IMR-90 (cell line): ENCODE data around the gene DISC1. TPM values are rescaled to one million over a fixed set of nuclear protein-coding genes. Genes with fewer than 3 reads are reported as not detected.

ENCODE experiments used
- ATAC-seq: fragments of 200-7000 bp; cut with Tn5 transposase; 2 replicates; pipeline ENCODE4 v1.9.1; 2020; ENCODE audit warnings: low read depth, mild to moderate bottlenecking, moderate library complexity
- BruUV-seq: library from RNA; stranded (reverse); fragments of 400-500 nt; replicated peaks from 2 replicates; lab custom pipeline; 2021; lab: Mats Ljungman, UMichigan
- CTCF ChIA-PET: fragments of 300-600 bp; formaldehyde crosslinking; extraction: SDS; loops from one replicate; lab custom pipeline; 2021; ENCODE audit warnings: antibody characterized with exemption; lab: Yijun Ruan, JAX
- POLR2A ChIA-PET: fragments of 300-600 bp; sonication (Branson Sonifier 250); formaldehyde crosslinking; loops from one replicate; lab custom pipeline; 2022; ENCODE audit warnings: antibody characterized with exemption; ENCODE audit not compliant: unreplicated experiment; lab: Charles Lee
- DNase-seq: peaks from one replicate; pipeline ENCODE4 v3.0.0; 2013
- H2AFZ ChIP-seq: replicated peaks from 2 replicates; pipeline ENCODE3; 2013; ENCODE audit warnings: low read length, mild to moderate bottlenecking; ENCODE audit not compliant: poor library complexity
- H2AK5ac ChIP-seq: 2 replicates; pipeline ENCODE4 v1.6.1; 2013; ENCODE audit warnings: low read depth, low read length, inconsistent platforms
- H2AK9ac ChIP-seq: replicated peaks from 2 replicates; pipeline ENCODE3; 2013; ENCODE audit warnings: mild to moderate bottlenecking, low read depth, low read length, moderate library complexity; ENCODE audit not compliant: poor library complexity
- H2BK120ac ChIP-seq: 2 replicates; pipeline ENCODE4 v1.6.1; 2013; ENCODE audit warnings: low read depth, low read length, inconsistent platforms
- H2BK15ac ChIP-seq: 3 replicates; pipeline ENCODE4 v1.6.1; 2013; ENCODE audit warnings: low read depth, low read length, inconsistent platforms
- H2BK20ac ChIP-seq: 2 replicates; pipeline ENCODE4 v1.6.1; 2013; ENCODE audit warnings: low read depth, mild to moderate bottlenecking, inconsistent platforms, low read length, moderate library complexity
- H2BK5ac ChIP-seq: 2 replicates; pipeline ENCODE4 v1.6.1; 2013; ENCODE audit warnings: mild to moderate bottlenecking, low read depth, low read length, inconsistent platforms; ENCODE audit not compliant: poor library complexity, severe bottlenecking
- H3K14ac ChIP-seq: replicated peaks from 2 replicates; pipeline ENCODE4 v1.6.1; 2013; ENCODE audit warnings: low read depth, low read length, inconsistent platforms
- H3K18ac ChIP-seq: 2 replicates; pipeline ENCODE4 v1.6.1; 2013; ENCODE audit warnings: low read depth, low read length, control low read depth
- H3K23ac ChIP-seq: 2 replicates; pipeline ENCODE4 v1.6.1; 2013; ENCODE audit warnings: low read depth, low read length, inconsistent platforms
- H3K27ac ChIP-seq: 2 replicates; pipeline ENCODE4 v1.5.1; 2013; ENCODE audit warnings: mild to moderate bottlenecking, control low read depth, low read length; ENCODE audit not compliant: insufficient read depth
- H3K27me3 ChIP-seq: 2 replicates; pipeline ENCODE4 v1.6.1; 2013; ENCODE audit warnings: low read length; ENCODE audit not compliant: control insufficient read depth, insufficient read depth
- H3K36me3 ChIP-seq: 2 replicates; pipeline ENCODE4 v1.6.1; 2013; ENCODE audit warnings: low read length, mixed read lengths; ENCODE audit not compliant: control insufficient read depth, insufficient read depth
- H3K4ac ChIP-seq: 2 replicates; pipeline ENCODE4 v1.6.1; 2013; ENCODE audit warnings: low read depth, low read length, inconsistent platforms
- H3K4me1 ChIP-seq: 2 replicates; pipeline ENCODE4 v1.6.1; 2013; ENCODE audit warnings: low read length, mixed read lengths; ENCODE audit not compliant: control insufficient read depth, insufficient read depth
- H3K4me2 ChIP-seq: 2 replicates; pipeline ENCODE4 v1.6.1; 2013; ENCODE audit warnings: low read depth, mild to moderate bottlenecking, control low read depth, low read length, moderate library complexity
- H3K4me3 ChIP-seq: 2 replicates; pipeline ENCODE4 v1.5.1; 2013; ENCODE audit warnings: low read depth, mild to moderate bottlenecking, control low read depth, low read length, moderate library complexity; ENCODE audit not compliant: insufficient read depth
- H3K56ac ChIP-seq: 2 replicates; pipeline ENCODE4 v1.6.1; 2013; ENCODE audit warnings: low read length, inconsistent platforms; ENCODE audit not compliant: insufficient read depth; ENCODE audit errors: extremely low read depth
- H3K79me1 ChIP-seq, 2 experiments: 2 replicates each; pipeline ENCODE4 v1.6.1; 2013; ENCODE audit warnings: low read length in 2 of 2, inconsistent platforms in 1 of 2, low read depth in 1 of 2
- H3K9ac ChIP-seq: 2 replicates; pipeline ENCODE4 v1.6.1; 2013; ENCODE audit warnings: low read depth, low read length, control low read depth
- H3K9me1 ChIP-seq: 2 replicates; pipeline ENCODE4 v1.6.1; 2013; ENCODE audit warnings: low read length, inconsistent platforms; ENCODE audit not compliant: insufficient read depth
- H3K9me3 ChIP-seq: 2 replicates; pipeline ENCODE4 v1.6.1; 2013; ENCODE audit warnings: low read length; ENCODE audit not compliant: control insufficient read depth, insufficient read depth
- H4K20me1 ChIP-seq: 2 replicates; pipeline ENCODE4 v1.6.1; 2013; ENCODE audit warnings: low read length, inconsistent platforms; ENCODE audit not compliant: insufficient read depth
- H4K5ac ChIP-seq: 2 replicates; pipeline ENCODE4 v1.6.1; 2013; ENCODE audit warnings: mild to moderate bottlenecking, low read depth, low read length, control low read depth
- H4K8ac ChIP-seq, 2 experiments: 2 replicates each; pipeline ENCODE4 v1.6.1; 2013; ENCODE audit warnings: low read depth in 2 of 2, low read length in 2 of 2, control low read depth in 1 of 2, inconsistent platforms in 1 of 2
- H4K91ac ChIP-seq: 2 replicates; pipeline ENCODE4 v1.6.1; 2013; ENCODE audit warnings: low read depth, low read length, inconsistent platforms; ENCODE audit not compliant: insufficient read depth
- BHLHE40 ChIP-seq: fragments of 150-350 bp; IDR thresholded peaks from 2 replicates; pipeline ENCODE4 v1.6.1; 2016; ENCODE audit warnings: mild to moderate bottlenecking, low read depth, low read length
- CEBPB ChIP-seq: IDR thresholded peaks from 2 replicates; pipeline ENCODE4 v1.6.1; 2012; ENCODE audit warnings: low read depth, low read length, improper control_type of control experiment
- CHD1 ChIP-seq: IDR thresholded peaks from 2 replicates; pipeline ENCODE4 v1.6.1; 2012; ENCODE audit warnings: low read depth, low read length, improper control_type of control experiment
- FOS ChIP-seq: fragments of 150-350 bp; IDR thresholded peaks from 2 replicates; pipeline ENCODE4 v1.6.1; 2016; ENCODE audit warnings: low read depth, low read length
- MAFK ChIP-seq: IDR thresholded peaks from 2 replicates; pipeline ENCODE4 v1.6.1; 2012; ENCODE audit warnings: low read depth, low read length, improper control_type of control experiment
- MAZ ChIP-seq: IDR thresholded peaks from 2 replicates; pipeline ENCODE4 v1.6.1; 2012; ENCODE audit warnings: low read depth, mild to moderate bottlenecking, low read length, improper control_type of control experiment, moderate library complexity, borderline replicate concordance
- MXI1 ChIP-seq: IDR thresholded peaks from 2 replicates; pipeline ENCODE4 v1.6.1; 2012; ENCODE audit warnings: low read depth, mild to moderate bottlenecking, low read length, moderate library complexity, borderline replicate concordance
- NFE2L2 ChIP-seq: fragments of 150-350 bp; IDR thresholded peaks from 2 replicates; pipeline ENCODE4 v1.6.1; 2016; ENCODE audit warnings: low read depth, mild to moderate bottlenecking, low read length
- POLR2A ChIP-seq: IDR thresholded peaks from 2 replicates; pipeline ENCODE4 v1.6.1; 2012; ENCODE audit warnings: mild to moderate bottlenecking, low read depth, low read length
- RAD21 ChIP-seq: IDR thresholded peaks from 2 replicates; pipeline ENCODE4 v1.6.1; 2012; ENCODE audit warnings: low read length, improper control_type of control experiment
- RCOR1 ChIP-seq: IDR thresholded peaks from 2 replicates; pipeline ENCODE4 v1.6.1; 2012; ENCODE audit warnings: mild to moderate bottlenecking, low read length, improper control_type of control experiment; ENCODE audit not compliant: insufficient replicate concordance
- RFX5 ChIP-seq: IDR thresholded peaks from 2 replicates; pipeline ENCODE4 v1.8.0; 2012; ENCODE audit warnings: low read depth, mild to moderate bottlenecking, low read length, moderate library complexity
- WGBS, 2 experiments: methylation state at CpG; one replicate each; pipeline versions ENCODE4 v1.1.5 to v1.1.7; 2013; ENCODE audit warnings: missing lambda C conversion rate in 2 of 2; ENCODE audit not compliant: insufficient read length in 1 of 2; ENCODE audit errors: extremely low coverage in 2 of 2; 5-methylcytosine and 5-hydroxymethylcytosine counted together
- dilution Hi-C: fragments of 300-500 bp; cut with HindIII; formaldehyde crosslinking; loops from one replicate; pipeline ENCODE4 v1.14.3; 2018; ENCODE audit warnings: low sequenced_read_pairs; ENCODE audit not compliant: unreplicated experiment
- in situ Hi-C: fragments of 300-500 bp; cut with MboI; formaldehyde crosslinking; loops from 3 replicates; pipeline ENCODE4 v1.14.3; 2019; ENCODE audit warnings: low sequenced_read_pairs, inconsistent platforms, mixed read lengths
- intact Hi-C: fragments of 100-400 bp; cut with micrococcal nuclease; formaldehyde crosslinking; loops from 2 replicates; pipeline ENCODE4 v1.10.0; 2022
- polyA plus RNA-seq, 3 experiments: library from polyadenylated mRNA; depleted of rRNA; stranded (reverse); fragments of >200 nt; gene quantifications; 2 replicates each; pipeline ENCODE4 v1.2.3, GENCODE V29; 2012; ENCODE audit warnings: low replicate concordance in 1 of 3
- total RNA-seq: library from RNA; depleted of rRNA; stranded (reverse); fragments of >200 nt; gene quantifications from 2 replicates; pipeline ENCODE4 v1.2.3, GENCODE V29; 2012
- TF ChIP-seq, protein P1 (sequence below): conservative IDR thresholded peaks from 2 replicates; pipeline ENCODE4 v1.5.1; 2012; ENCODE audit warnings: mild to moderate bottlenecking, low read depth, low read length, improper control_type of control experiment
- TF ChIP-seq, protein P2 (sequence below): fragments of 150-350 bp; IDR thresholded peaks from 2 replicates; pipeline ENCODE4 v1.6.1; 2017; ENCODE audit warnings: mild to moderate bottlenecking, antibody characterized with exemption, low read length, low read depth
- TF ChIP-seq, protein P3 (sequence below): fragments of 150-350 bp; IDR thresholded peaks from 2 replicates; pipeline ENCODE4 v1.6.1; 2016; ENCODE audit warnings: low read depth, mild to moderate bottlenecking, low read length, moderate library complexity, borderline replicate concordance

Gene DISC1
- total and polyA plus RNA-seq, 2 of the 4 experiments (the other 2 are of a cell fraction) = 2.2 to 7.0 TPM

DNA sequence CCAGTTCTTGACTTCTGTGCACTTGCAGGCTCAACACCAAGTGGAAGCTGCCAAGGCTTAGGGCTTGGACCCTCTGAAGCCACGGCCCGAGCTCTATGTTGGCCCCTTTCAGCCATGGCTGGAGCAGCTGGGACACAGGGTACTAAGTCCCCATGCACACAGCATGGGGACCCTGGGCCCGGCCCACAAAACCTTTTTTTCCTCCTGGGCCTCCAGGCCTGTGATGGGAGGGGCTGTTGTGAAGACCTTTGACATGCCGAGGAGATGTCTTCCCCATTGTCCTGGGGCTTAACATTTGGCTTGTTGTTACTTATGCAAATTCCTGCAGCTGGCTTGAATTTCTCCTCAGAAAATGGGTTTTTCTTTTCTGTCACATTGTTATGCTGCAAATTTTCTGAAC is 59.8 kb downstream of the DISC1 start:
- dilution Hi-C loops = no loop called here
- Histone ChIP-seq H2BK15ac (no peak overlapping the region), H4K91ac (no peak overlapping the region), H3K79me1 (peaks cover 0 to 7% of the 10 kb centered on the region in 2 experiments; a peak in 1 of 4 replicates), H3K4me3 (no peak overlapping the region), H3K36me3 (no peaks in the 10 kb centered on the region), H4K8ac (no peak overlapping the region), H3K56ac (no peak overlapping the region), H3K27me3 (no peaks in the 10 kb centered on the region), H2AFZ (no peak overlapping the region), H3K27ac (no peak overlapping the region), H3K9me1 (peaks cover 2% of the 10 kb centered on the region; the same call in 1 of the 2 replicates), H2BK120ac (no peak overlapping the region), H4K5ac (no peak overlapping the region), H3K18ac (no peak overlapping the region), H3K4ac (no peak overlapping the region), H2AK5ac (no peak overlapping the region), H3K9me3 (peaks cover 2% of the 10 kb centered on the region; the same call in 1 of the 2 replicates), H2AK9ac (no peak overlapping the region), H3K23ac (no peak overlapping the region), H3K4me1 (peaks cover 10% of the 10 kb centered on the region; the same call in 1 of the 2 replicates), H4K20me1 (no peaks in the 10 kb centered on the region), H2BK20ac (no peak overlapping the region), H3K4me2 (no peak overlapping the region), H3K9ac (no peak overlapping the region), H3K14ac (no peak overlapping the region), H2BK5ac (no peak overlapping the region)
- ATAC-seq (no peak), DNase-seq (no peak)
- in situ Hi-C loops = no loop called here
- ChIA-PET CTCF (no interaction called here), POLR2A (no interaction called here)
- no peak for TF ChIP-seq POLR2A
- TF ChIP-seq BHLHE40 = no peak
- TF ChIP-seq RCOR1 = no peak
- TF ChIP-seq RAD21 = no peak
- TF ChIP-seq, protein P1, sequence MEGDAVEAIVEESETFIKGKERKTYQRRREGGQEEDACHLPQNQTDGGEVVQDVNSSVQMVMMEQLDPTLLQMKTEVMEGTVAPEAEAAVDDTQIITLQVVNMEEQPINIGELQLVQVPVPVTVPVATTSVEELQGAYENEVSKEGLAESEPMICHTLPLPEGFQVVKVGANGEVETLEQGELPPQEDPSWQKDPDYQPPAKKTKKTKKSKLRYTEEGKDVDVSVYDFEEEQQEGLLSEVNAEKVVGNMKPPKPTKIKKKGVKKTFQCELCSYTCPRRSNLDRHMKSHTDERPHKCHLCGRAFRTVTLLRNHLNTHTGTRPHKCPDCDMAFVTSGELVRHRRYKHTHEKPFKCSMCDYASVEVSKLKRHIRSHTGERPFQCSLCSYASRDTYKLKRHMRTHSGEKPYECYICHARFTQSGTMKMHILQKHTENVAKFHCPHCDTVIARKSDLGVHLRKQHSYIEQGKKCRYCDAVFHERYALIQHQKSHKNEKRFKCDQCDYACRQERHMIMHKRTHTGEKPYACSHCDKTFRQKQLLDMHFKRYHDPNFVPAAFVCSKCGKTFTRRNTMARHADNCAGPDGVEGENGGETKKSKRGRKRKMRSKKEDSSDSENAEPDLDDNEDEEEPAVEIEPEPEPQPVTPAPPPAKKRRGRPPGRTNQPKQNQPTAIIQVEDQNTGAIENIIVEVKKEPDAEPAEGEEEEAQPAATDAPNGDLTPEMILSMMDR = no peak
- TF ChIP-seq, protein P2, sequence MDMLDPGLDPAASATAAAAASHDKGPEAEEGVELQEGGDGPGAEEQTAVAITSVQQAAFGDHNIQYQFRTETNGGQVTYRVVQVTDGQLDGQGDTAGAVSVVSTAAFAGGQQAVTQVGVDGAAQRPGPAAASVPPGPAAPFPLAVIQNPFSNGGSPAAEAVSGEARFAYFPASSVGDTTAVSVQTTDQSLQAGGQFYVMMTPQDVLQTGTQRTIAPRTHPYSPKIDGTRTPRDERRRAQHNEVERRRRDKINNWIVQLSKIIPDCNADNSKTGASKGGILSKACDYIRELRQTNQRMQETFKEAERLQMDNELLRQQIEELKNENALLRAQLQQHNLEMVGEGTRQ = no peak
- no peak for TF ChIP-seq CEBPB
- TF ChIP-seq CHD1 = no peak
- no peak for TF ChIP-seq FOS
- TF ChIP-seq, protein P3, sequence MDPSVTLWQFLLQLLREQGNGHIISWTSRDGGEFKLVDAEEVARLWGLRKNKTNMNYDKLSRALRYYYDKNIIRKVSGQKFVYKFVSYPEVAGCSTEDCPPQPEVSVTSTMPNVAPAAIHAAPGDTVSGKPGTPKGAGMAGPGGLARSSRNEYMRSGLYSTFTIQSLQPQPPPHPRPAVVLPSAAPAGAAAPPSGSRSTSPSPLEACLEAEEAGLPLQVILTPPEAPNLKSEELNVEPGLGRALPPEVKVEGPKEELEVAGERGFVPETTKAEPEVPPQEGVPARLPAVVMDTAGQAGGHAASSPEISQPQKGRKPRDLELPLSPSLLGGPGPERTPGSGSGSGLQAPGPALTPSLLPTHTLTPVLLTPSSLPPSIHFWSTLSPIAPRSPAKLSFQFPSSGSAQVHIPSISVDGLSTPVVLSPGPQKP = no peak
- TF ChIP-seq RFX5 = no peak
- no peak for TF ChIP-seq MAFK
- TF ChIP-seq MXI1 = no peak
- TF ChIP-seq NFE2L2 = no peak
- no peak for TF ChIP-seq MAZ
- no CpG with 5 or more reads among the region's 4 CpGs for WGBS, 2 experiments
- intact Hi-C loops = no loop called here
- BruUV-seq = no TSS peak
